ENCODE measurements around the gene ATP5PO.

DNA sequence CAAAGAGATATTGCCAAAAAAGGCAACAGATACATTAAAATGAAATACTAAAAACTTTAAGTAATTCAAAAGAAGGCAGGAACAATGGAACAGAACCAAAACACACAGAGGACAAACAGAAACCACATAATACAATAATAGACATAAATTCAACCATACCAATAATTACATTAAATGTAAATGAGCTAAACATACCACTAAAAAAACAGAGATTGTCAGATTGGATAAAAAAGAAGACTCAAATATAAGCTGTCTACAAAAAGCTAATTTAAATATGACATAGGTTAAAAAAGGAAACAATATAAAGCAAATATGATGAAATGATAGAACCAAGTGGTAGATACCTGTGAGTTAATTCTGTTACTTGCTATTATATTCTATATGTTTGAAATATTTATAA is 44.1 kb upstream of the ATP5PO start:
- TF ChIP-seq, protein P1, sequence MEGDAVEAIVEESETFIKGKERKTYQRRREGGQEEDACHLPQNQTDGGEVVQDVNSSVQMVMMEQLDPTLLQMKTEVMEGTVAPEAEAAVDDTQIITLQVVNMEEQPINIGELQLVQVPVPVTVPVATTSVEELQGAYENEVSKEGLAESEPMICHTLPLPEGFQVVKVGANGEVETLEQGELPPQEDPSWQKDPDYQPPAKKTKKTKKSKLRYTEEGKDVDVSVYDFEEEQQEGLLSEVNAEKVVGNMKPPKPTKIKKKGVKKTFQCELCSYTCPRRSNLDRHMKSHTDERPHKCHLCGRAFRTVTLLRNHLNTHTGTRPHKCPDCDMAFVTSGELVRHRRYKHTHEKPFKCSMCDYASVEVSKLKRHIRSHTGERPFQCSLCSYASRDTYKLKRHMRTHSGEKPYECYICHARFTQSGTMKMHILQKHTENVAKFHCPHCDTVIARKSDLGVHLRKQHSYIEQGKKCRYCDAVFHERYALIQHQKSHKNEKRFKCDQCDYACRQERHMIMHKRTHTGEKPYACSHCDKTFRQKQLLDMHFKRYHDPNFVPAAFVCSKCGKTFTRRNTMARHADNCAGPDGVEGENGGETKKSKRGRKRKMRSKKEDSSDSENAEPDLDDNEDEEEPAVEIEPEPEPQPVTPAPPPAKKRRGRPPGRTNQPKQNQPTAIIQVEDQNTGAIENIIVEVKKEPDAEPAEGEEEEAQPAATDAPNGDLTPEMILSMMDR (IDR thresholded peaks at IDR 0.05), result no peak
- TF ChIP-seq POLR2A (IDR thresholded peaks at IDR 0.05), result no peak
- no peak for TF ChIP-seq EP300 (IDR thresholded peaks at IDR 0.05)
